HCT116 (cell line): ENCODE measurements around the gene HPCAL1. TPM values are rescaled to one million over a fixed set of nuclear protein-coding genes. Genes with fewer than 3 reads are reported as not detected.

Experiments used
- ATAC-seq: fragments of 200-7000 bp; cut with Tn5 transposase; 2 replicates; pipeline ENCODE4 v1.9.1; 2020; ENCODE audit warnings: mild to moderate bottlenecking, moderate library complexity
- BruUV-seq: library from RNA; stranded (reverse); fragments of 400-500 nt; replicated peaks from 2 replicates; lab custom pipeline; 2021; lab: Mats Ljungman, UMichigan
- CTCF ChIA-PET: fragments of 300-600 bp; sonication (Branson Sonifier 250); formaldehyde crosslinking; loops from one replicate; lab custom pipeline; 2021; ENCODE audit warnings: antibody characterized with exemption; lab: Charles Lee
- POLR2A ChIA-PET: fragments of 300-600, 350-600 bp; sonication (Branson Sonifier 250); formaldehyde crosslinking; loops from one replicate; lab custom pipeline; 2021; ENCODE audit warnings: antibody characterized with exemption; lab: Charles Lee
- RAD21 ChIA-PET, 2 experiments: fragments of 300-600 bp; sonication (Branson Sonifier 250); formaldehyde crosslinking; loops; one replicate each; lab custom pipeline; 2023; ENCODE audit warnings: low total read pairs in 2 of 2; ENCODE audit not compliant: uncharacterized antibody in 2 of 2, unreplicated experiment in 2 of 2, low non-redundant PET in 1 of 2; lab: Charles Lee
- DNase-seq: peaks from one replicate; pipeline ENCODE4 v3.0.0-alpha.2; 2010; ENCODE audit warnings: low read depth, low spot score
- H2AFZ ChIP-seq: fragments of 200-600 bp; shearing (Covaris generic), sonication (generic); 2 replicates; pipeline ENCODE4 v1.6.1; 2017; ENCODE audit warnings: low read depth, mixed run types, mixed read lengths, antibody characterized with exemption, low read length; ENCODE audit not compliant: poor library complexity, severe bottlenecking
- H3K27ac ChIP-seq: 2 replicates; pipeline ENCODE4 v1.5.1; 2012; ENCODE audit warnings: low read depth, low read length
- H3K27me3 ChIP-seq: fragments of 200-600 bp; sonication (generic); 2 replicates; pipeline ENCODE4 v1.6.1; 2016; ENCODE audit warnings: mixed run types, low read length, mixed read lengths; ENCODE audit not compliant: insufficient read depth
- H3K36me3 ChIP-seq, 2 experiments: fragments of 200-500 bp in 1 of 2; fragments of 200-600 bp in 1 of 2; sonication (Bioruptor generic) in 1 of 2; sonication (generic) in 1 of 2; 2 replicates each; pipeline versions ENCODE4 v1.5.1 to v1.6.1; 2014 to 2016; ENCODE audit warnings: low read length in 2 of 2, inconsistent platforms in 1 of 2, mixed read lengths in 1 of 2, mixed run types in 1 of 2; ENCODE audit not compliant: insufficient read depth in 2 of 2, control insufficient read depth in 1 of 2
- H3K4me1 ChIP-seq, 2 experiments: fragments of 200-600 bp in 1 of 2; sonication (generic) in 1 of 2; 2 replicates each; pipeline versions ENCODE4 v1.5.1 to v1.6.1; 2012 to 2017; ENCODE audit warnings: low read length in 2 of 2, inconsistent platforms in 1 of 2, mild to moderate bottlenecking in 1 of 2, mixed read lengths in 1 of 2, mixed run types in 1 of 2, moderate library complexity in 1 of 2; ENCODE audit not compliant: insufficient read depth in 2 of 2, control insufficient read depth in 1 of 2
- H3K4me2 ChIP-seq: fragments of 200-600 bp; sonication (generic); 2 replicates; pipeline ENCODE4 v1.6.1; 2017; ENCODE audit warnings: mixed run types, low read length, mixed read lengths
- H3K4me3 ChIP-seq, 2 experiments: fragments of 200-600 bp in 1 of 2; sonication (generic) in 1 of 2; replicated peaks in 1 of 2; 2 replicates each; pipeline ENCODE4 v1.5.1; 2011 to 2016; ENCODE audit warnings: low read length in 2 of 2, control low read depth in 1 of 2, low read depth in 1 of 2, mild to moderate bottlenecking in 1 of 2, mixed read lengths in 1 of 2, mixed run types in 1 of 2
- H3K79me2 ChIP-seq: fragments of 200-600 bp; sonication (generic); 2 replicates; pipeline ENCODE4 v1.6.1; 2017; ENCODE audit warnings: mild to moderate bottlenecking, mixed run types, low read length, moderate library complexity, mixed read lengths; ENCODE audit not compliant: insufficient read depth
- H3K9ac ChIP-seq: fragments of 200-600 bp; sonication (generic); 2 replicates; pipeline ENCODE4 v1.6.1; 2016; ENCODE audit warnings: low read length, mixed read lengths
- H3K9me2 ChIP-seq: fragments of 200-600 bp; sonication (generic), shearing (Covaris generic); 2 replicates; pipeline ENCODE4 v1.6.1; 2017; ENCODE audit warnings: mixed run types, mild to moderate bottlenecking, moderate library complexity; ENCODE audit not compliant: insufficient read depth
- H3K9me3 ChIP-seq, 2 experiments: fragments of 200-500 bp in 1 of 2; fragments of 200-600 bp in 1 of 2; sonication (Bioruptor generic) in 1 of 2; sonication (generic) in 1 of 2; 2 replicates each; pipeline ENCODE4 v1.6.1; 2014 to 2017; ENCODE audit warnings: low read length in 2 of 2, mixed read lengths in 2 of 2, inconsistent platforms in 1 of 2, low read depth in 1 of 2, mild to moderate bottlenecking in 1 of 2, mixed run types in 1 of 2, moderate library complexity in 1 of 2; ENCODE audit not compliant: control insufficient read depth in 1 of 2, insufficient read depth in 1 of 2
- H4K20me1 ChIP-seq: fragments of 200-600 bp; sonication (generic), shearing (Covaris generic); 2 replicates; pipeline ENCODE4 v1.6.1; 2017; ENCODE audit warnings: mixed run types, mild to moderate bottlenecking, moderate library complexity; ENCODE audit not compliant: insufficient read depth
- EZH2 ChIP-seq: fragments of 200-600 bp; sonication (generic); IDR thresholded peaks from 2 replicates; pipeline ENCODE4 v1.6.1; 2017; ENCODE audit warnings: antibody characterized with exemption, mixed run types
- EZH2phosphoT487 ChIP-seq: fragments of 200-600 bp; IDR thresholded peaks from 2 replicates; pipeline ENCODE4 v1.6.1; 2018; ENCODE audit warnings: antibody characterized with exemption, borderline replicate concordance
- FOSL1 ChIP-seq: IDR thresholded peaks from 2 replicates; pipeline ENCODE4 v1.6.1; 2012; ENCODE audit warnings: low read depth
- JUND ChIP-seq: IDR thresholded peaks from 2 replicates; pipeline ENCODE4 v1.6.1; 2012
- POLR2AphosphoS5 ChIP-seq: IDR thresholded peaks from 2 replicates; pipeline ENCODE4 v1.6.1; 2011; ENCODE audit warnings: mild to moderate bottlenecking, low read depth, low read length, moderate library complexity
- RAD21 ChIP-seq: IDR thresholded peaks from 2 replicates; pipeline ENCODE4 v1.6.1; 2012; ENCODE audit warnings: low read depth, mild to moderate bottlenecking
- SP1 ChIP-seq: IDR thresholded peaks from 2 replicates; pipeline ENCODE4 v1.6.1; 2012; ENCODE audit warnings: low read depth
- SRF ChIP-seq: IDR thresholded peaks from 2 replicates; pipeline ENCODE4 v1.6.1; 2012; ENCODE audit warnings: low read depth
- TCF7L2 ChIP-seq: IDR thresholded peaks from 2 replicates; pipeline ENCODE4 v1.7.0; 2011; ENCODE audit warnings: borderline replicate concordance, inconsistent platforms; ENCODE audit not compliant: insufficient read depth, insufficient read length; ENCODE audit errors: extremely low read depth
- intact Hi-C: fragments of 100-400 bp; cut with micrococcal nuclease; formaldehyde crosslinking; loops from 2 replicates; pipeline ENCODE4 v1.10.0; 2022
- total RNA-seq: library from RNA; stranded (reverse); gene quantifications from one replicate; pipeline ENCODE4 v1.2.1, GENCODE V29; 2021; ENCODE audit not compliant: unreplicated experiment
- TF ChIP-seq, protein P1 (sequence below): IDR thresholded peaks from 2 replicates; pipeline ENCODE4 v1.6.1; 2012
- TF ChIP-seq, protein P2 (sequence below): IDR thresholded peaks from 2 replicates; pipeline ENCODE4 v1.6.1; 2012; ENCODE audit warnings: low read depth
- TF ChIP-seq, protein P3 (sequence below), 3 experiments: fragments of 200-600 bp in 1 of 3; sonication (generic) in 1 of 3; IDR thresholded peaks in 2 of 3; conservative IDR thresholded peaks in 1 of 3; 2 replicates each; pipeline ENCODE4 v1.5.1; 2012 to 2017; ENCODE audit warnings: low read depth in 2 of 3, low read length in 2 of 3, antibody characterized with exemption in 1 of 3, borderline replicate concordance in 1 of 3, control low read depth in 1 of 3, mild to moderate bottlenecking in 1 of 3, mixed read lengths in 1 of 3, mixed run types in 1 of 3, moderate library complexity in 1 of 3; ENCODE audit not compliant: insufficient read depth in 1 of 3

Gene HPCAL1
- total RNA-seq, 1 experiment from 2014 or later: 111 TPM

DNA sequence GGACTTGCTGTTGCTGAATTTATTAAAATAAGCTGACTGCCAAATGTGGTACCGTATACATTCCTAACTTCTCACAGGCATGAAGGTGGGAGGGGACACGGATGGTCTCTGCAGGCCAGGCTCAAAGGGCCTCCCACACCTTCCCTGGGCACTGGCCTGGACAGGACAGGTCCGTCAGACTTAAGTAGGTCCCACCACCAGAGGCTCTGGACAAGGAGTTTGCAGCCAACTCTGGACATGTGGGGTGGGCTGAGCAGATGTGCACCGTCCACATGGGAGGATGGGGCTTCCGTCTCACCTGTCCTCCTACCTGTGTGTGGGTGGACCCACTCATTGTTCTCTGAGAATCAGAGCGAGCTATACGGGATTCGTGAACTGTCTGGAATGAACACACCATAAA, 137.3 kb downstream of the HPCAL1 start:
- Histone ChIP-seq H3K4me2 (no peak overlapping the region), H3K27me3 (no peaks in the 10 kb centered on the region), H3K79me2 (peaks cover 28% of the 10 kb centered on the region), H3K36me3 (peaks cover 36 to 54% of the 10 kb centered on the region in 2 experiments), H4K20me1 (peaks cover 4% of the 10 kb centered on the region; the same call in 1 of the 2 replicates), H3K4me3 (no peak overlapping the region), H2AFZ (no peak overlapping the region), H3K9ac (no peak overlapping the region), H3K9me2 (no peaks in the 10 kb centered on the region), H3K9me3 (no peaks in the 10 kb centered on the region), H3K27ac (no peak overlapping the region), H3K4me1 (no peaks in the 10 kb centered on the region)
- ATAC-seq (no peak), DNase-seq (no peak)
- POLR2A ChIA-PET: interaction anchor here (1.3 to 1.7 kb wide), 2 partner anchors 8 to 222 kb away, joined by 3 to 8 read pairs; partner anchors contain the start of gene ODC1
- RAD21 ChIA-PET: no interaction called here
- CTCF ChIA-PET: interaction anchor here (1.2 to 2.2 kb wide), 2 partner anchors 31 to 298 kb away, joined by 3 to 7 read pairs; no protein-coding TSS in a partner anchor
- TF ChIP-seq EZH2phosphoT487 (no peak), POLR2AphosphoS5 (no peak), EZH2 (no peak), RAD21 (no peak), SRF (no peak), FOSL1 (no peak), JUND (no peak), SP1 (no peak), TCF7L2 (no peak)
- TF ChIP-seq, protein P1, sequence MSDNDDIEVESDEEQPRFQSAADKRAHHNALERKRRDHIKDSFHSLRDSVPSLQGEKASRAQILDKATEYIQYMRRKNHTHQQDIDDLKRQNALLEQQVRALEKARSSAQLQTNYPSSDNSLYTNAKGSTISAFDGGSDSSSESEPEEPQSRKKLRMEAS: no peak
- TF ChIP-seq, protein P2, sequence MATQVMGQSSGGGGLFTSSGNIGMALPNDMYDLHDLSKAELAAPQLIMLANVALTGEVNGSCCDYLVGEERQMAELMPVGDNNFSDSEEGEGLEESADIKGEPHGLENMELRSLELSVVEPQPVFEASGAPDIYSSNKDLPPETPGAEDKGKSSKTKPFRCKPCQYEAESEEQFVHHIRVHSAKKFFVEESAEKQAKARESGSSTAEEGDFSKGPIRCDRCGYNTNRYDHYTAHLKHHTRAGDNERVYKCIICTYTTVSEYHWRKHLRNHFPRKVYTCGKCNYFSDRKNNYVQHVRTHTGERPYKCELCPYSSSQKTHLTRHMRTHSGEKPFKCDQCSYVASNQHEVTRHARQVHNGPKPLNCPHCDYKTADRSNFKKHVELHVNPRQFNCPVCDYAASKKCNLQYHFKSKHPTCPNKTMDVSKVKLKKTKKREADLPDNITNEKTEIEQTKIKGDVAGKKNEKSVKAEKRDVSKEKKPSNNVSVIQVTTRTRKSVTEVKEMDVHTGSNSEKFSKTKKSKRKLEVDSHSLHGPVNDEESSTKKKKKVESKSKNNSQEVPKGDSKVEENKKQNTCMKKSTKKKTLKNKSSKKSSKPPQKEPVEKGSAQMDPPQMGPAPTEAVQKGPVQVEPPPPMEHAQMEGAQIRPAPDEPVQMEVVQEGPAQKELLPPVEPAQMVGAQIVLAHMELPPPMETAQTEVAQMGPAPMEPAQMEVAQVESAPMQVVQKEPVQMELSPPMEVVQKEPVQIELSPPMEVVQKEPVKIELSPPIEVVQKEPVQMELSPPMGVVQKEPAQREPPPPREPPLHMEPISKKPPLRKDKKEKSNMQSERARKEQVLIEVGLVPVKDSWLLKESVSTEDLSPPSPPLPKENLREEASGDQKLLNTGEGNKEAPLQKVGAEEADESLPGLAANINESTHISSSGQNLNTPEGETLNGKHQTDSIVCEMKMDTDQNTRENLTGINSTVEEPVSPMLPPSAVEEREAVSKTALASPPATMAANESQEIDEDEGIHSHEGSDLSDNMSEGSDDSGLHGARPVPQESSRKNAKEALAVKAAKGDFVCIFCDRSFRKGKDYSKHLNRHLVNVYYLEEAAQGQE: no peak
- TF ChIP-seq, protein P3, sequence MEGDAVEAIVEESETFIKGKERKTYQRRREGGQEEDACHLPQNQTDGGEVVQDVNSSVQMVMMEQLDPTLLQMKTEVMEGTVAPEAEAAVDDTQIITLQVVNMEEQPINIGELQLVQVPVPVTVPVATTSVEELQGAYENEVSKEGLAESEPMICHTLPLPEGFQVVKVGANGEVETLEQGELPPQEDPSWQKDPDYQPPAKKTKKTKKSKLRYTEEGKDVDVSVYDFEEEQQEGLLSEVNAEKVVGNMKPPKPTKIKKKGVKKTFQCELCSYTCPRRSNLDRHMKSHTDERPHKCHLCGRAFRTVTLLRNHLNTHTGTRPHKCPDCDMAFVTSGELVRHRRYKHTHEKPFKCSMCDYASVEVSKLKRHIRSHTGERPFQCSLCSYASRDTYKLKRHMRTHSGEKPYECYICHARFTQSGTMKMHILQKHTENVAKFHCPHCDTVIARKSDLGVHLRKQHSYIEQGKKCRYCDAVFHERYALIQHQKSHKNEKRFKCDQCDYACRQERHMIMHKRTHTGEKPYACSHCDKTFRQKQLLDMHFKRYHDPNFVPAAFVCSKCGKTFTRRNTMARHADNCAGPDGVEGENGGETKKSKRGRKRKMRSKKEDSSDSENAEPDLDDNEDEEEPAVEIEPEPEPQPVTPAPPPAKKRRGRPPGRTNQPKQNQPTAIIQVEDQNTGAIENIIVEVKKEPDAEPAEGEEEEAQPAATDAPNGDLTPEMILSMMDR (IDR thresholded peaks at IDR 0.05 in 2 of 3, conservative IDR thresholded peaks at IDR 0.05 in 1 of 3; ENCODE audit: borderline replicate concordance in 1 of 3, insufficient read depth in 1 of 3, low read depth in 2 of 3, low read length in 2 of 3): no peak
- intact Hi-C loops: loop anchor here (5.0 to 10.0 kb wide), 3 partner anchors 298 to 665 kb away; no protein-coding TSS in a partner anchor
- BruUV-seq: no TSS peak
